ENCODE measurements around the gene COL20A1.

GRCh38 chr20:63326314-63327230 lies 33.6 kb downstream of the COL20A1 start:
- no peak for TF ChIP-seq POLR2A (IDR thresholded peaks at IDR 0.05)
- no peak for TF ChIP-seq CTCF (IDR thresholded peaks at IDR 0.05)

Measured in prostate gland (tissue), 2 donors.